D721Med (cell line): ENCODE measurements around the gene ADAM22.
A peak's percentile ranks its signal among the peaks of the same experiment; 100 is the strongest.

Experiments used
- DNase-seq: peaks from one replicate; pipeline ENCODE4 v3.0.0; 2011; ENCODE audit warnings: low spot score; ENCODE audit not compliant: insufficient read length
- FAIRE-seq: peaks from 2 replicates; lab custom pipeline; 2011; peaks lifted over from hg19 to GRCh38; lab: Jason Lieb, UNC
- CTCF ChIP-seq: IDR thresholded peaks from 2 replicates; pipeline ENCODE4 v1.5.1; 2012; ENCODE audit warnings: mild to moderate bottlenecking, control low read depth; ENCODE audit not compliant: insufficient read depth; ENCODE audit errors: missing control alignments

ADAM22 gene

GRCh38 chr7:88217675-88218428 is 283.8 kb downstream of the ADAM22 start:
- DNase-seq (no peak), FAIRE-seq (no peak)
- TF ChIP-seq CTCF: no peak

- DNase-seq: no peak
- FAIRE-seq: no peak
- no peak for TF ChIP-seq CTCF
Observed at GRCh38 chr7:88218429-88218745, 284.3 kb downstream of the ADAM22 start.

- TF ChIP-seq CTCF: no peak
- DNase-seq: no peak
- no peak for FAIRE-seq
Observed at GRCh38 chr7:88218836-88219605, 285.0 kb downstream of the ADAM22 start.

GRCh38 chr7:88219781-88220747 is 286.0 kb downstream of the ADAM22 start, which contains the start of gene SRI:
Gene SRI, minus strand, starts transcription at chr7:88220038. Its CDS starts 12 bp downstream, at chr7:88220026.
- FAIRE-seq (no peak), DNase-seq (peak; percentile 60)
- peak; percentile 39 for TF ChIP-seq CTCF

GRCh38 chr7:88223265-88223664 is 289.2 kb downstream of the ADAM22 start:
- no peak for TF ChIP-seq CTCF
- no peak for DNase-seq
- FAIRE-seq: no peak

- FAIRE-seq (no peak), DNase-seq (no peak)
- no peak for TF ChIP-seq CTCF
Observed at GRCh38 chr7:88224601-88225275, 290.7 kb downstream of the ADAM22 start.
